Measurements from ENCODE around the gene OBSL1.

DNA sequence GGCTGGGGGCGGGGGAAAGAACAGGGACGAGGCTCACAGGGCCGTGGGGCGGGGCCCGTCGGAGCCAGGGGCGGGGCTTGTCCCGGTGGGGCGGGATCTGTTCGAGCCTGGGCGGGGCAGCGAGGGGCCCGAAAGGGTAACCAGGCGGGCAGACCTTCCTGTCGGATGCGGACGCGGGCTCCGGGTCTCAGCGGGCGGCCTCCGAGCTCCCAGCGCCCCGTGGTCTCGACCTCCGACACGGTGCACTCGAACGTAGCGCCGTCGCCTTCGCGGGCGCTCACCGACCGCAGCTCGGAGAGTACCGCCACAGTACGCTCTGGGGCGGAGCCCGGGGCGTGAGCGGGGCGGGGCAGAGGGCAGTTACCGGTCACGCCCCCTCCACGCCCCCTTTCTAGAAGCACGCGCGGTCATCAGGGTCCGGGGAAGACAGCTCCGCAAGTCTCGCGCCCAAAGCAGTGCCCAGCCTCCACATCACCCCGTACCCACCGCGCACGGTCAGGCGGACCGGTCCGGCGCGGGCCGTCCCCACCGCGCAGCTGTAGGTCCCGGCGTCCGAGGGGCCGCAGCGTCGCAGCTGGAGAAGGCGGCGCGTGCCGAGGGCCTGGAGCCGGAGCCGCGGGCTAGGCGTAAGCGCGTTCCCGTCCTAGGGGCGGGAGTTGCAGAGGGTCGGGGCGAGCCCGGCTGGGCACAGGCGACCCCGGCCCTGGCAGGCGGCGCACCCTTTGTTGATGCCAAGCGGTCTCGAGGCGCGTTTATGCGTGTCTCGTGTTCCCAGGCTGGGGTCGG is 18.8 kb downstream of the OBSL1 start:
- no peak for TF ChIP-seq POLR2A (IDR thresholded peaks at IDR 0.05; ENCODE audit: low read depth)
- TF ChIP-seq, protein P1, sequence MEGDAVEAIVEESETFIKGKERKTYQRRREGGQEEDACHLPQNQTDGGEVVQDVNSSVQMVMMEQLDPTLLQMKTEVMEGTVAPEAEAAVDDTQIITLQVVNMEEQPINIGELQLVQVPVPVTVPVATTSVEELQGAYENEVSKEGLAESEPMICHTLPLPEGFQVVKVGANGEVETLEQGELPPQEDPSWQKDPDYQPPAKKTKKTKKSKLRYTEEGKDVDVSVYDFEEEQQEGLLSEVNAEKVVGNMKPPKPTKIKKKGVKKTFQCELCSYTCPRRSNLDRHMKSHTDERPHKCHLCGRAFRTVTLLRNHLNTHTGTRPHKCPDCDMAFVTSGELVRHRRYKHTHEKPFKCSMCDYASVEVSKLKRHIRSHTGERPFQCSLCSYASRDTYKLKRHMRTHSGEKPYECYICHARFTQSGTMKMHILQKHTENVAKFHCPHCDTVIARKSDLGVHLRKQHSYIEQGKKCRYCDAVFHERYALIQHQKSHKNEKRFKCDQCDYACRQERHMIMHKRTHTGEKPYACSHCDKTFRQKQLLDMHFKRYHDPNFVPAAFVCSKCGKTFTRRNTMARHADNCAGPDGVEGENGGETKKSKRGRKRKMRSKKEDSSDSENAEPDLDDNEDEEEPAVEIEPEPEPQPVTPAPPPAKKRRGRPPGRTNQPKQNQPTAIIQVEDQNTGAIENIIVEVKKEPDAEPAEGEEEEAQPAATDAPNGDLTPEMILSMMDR (IDR thresholded peaks at IDR 0.05), result no peak
